Mesendoderm (in vitro differentiated cells): ENCODE data around the gene AREL1.

Experiments
- DNase-seq: peaks from one replicate; pipeline ENCODE4 v3.0.0; 2013
- H2AK5ac ChIP-seq: 2 replicates; pipeline ENCODE4 v1.6.1; 2013; ENCODE audit warnings: low read length, inconsistent platforms
- H2BK120ac ChIP-seq: 2 replicates; pipeline ENCODE4 v1.6.1; 2013; ENCODE audit warnings: low read depth, mild to moderate bottlenecking, low read length, moderate library complexity, mixed read lengths
- H2BK15ac ChIP-seq: replicated peaks from 2 replicates; pipeline ENCODE4 v1.6.1; 2013; ENCODE audit warnings: low read depth, mild to moderate bottlenecking, moderate library complexity
- H2BK5ac ChIP-seq: 2 replicates; pipeline ENCODE4 v1.6.1; 2013; ENCODE audit warnings: low read length, inconsistent platforms
- H3K18ac ChIP-seq: 2 replicates; pipeline ENCODE4 v1.6.1; 2013; ENCODE audit warnings: mild to moderate bottlenecking, low read length, mixed read lengths
- H3K23ac ChIP-seq: one replicate; pipeline ENCODE4 v1.6.1; 2013; ENCODE audit warnings: low read length
- H3K27ac ChIP-seq: 2 replicates; pipeline ENCODE4 v1.5.1; 2013; ENCODE audit warnings: low read depth, mild to moderate bottlenecking, inconsistent platforms, low read length, moderate library complexity
- H3K27me3 ChIP-seq: 2 replicates; pipeline ENCODE4 v1.6.1; 2013; ENCODE audit warnings: low read length, control low read depth, mild to moderate bottlenecking, inconsistent platforms; ENCODE audit not compliant: insufficient read depth, poor library complexity
- H3K36me3 ChIP-seq: 2 replicates; pipeline ENCODE4 v1.6.1; 2013; ENCODE audit warnings: low read length, inconsistent platforms; ENCODE audit not compliant: control insufficient read depth, insufficient read depth
- H3K4ac ChIP-seq: one replicate; pipeline ENCODE4 v1.6.1; 2013; ENCODE audit warnings: low read depth, mild to moderate bottlenecking, low read length, moderate library complexity
- H3K4me1 ChIP-seq: 2 replicates; pipeline ENCODE4 v1.6.1; 2013; ENCODE audit warnings: low read depth, low read length, inconsistent platforms; ENCODE audit not compliant: control insufficient read depth
- H3K4me2 ChIP-seq: 2 replicates; pipeline ENCODE4 v1.6.1; 2013; ENCODE audit warnings: low read length
- H3K4me3 ChIP-seq: 2 replicates; pipeline ENCODE4 v1.5.1; 2013; ENCODE audit warnings: mild to moderate bottlenecking, low read length
- H3K56ac ChIP-seq: one replicate; pipeline ENCODE4 v1.6.1; 2013; ENCODE audit warnings: low read length
- H3K79me1 ChIP-seq: 2 replicates; pipeline ENCODE4 v1.6.1; 2013; ENCODE audit warnings: low read length, inconsistent platforms
- H3K79me2 ChIP-seq: 2 replicates; pipeline ENCODE4 v1.6.1; 2013; ENCODE audit warnings: mild to moderate bottlenecking, low read length; ENCODE audit not compliant: control insufficient read depth, insufficient read depth
- H3K9ac ChIP-seq: 2 replicates; pipeline ENCODE4 v1.6.1; 2013; ENCODE audit warnings: low read length, inconsistent platforms
- H4K5ac ChIP-seq: one replicate; pipeline ENCODE4 v1.6.1; 2013; ENCODE audit warnings: low read length
- H4K8ac ChIP-seq: one replicate; pipeline ENCODE4 v1.6.1; 2013; ENCODE audit warnings: low read depth, mild to moderate bottlenecking, control low read depth, low read length, moderate library complexity
- WGBS: extraction: QIAGEN DNeasy Blood & Tissue Kit; methylation state at CpG from one replicate; pipeline ENCODE4 v1.1.7; 2013; ENCODE audit warnings: low lambda C conversion rate, missing lambda C conversion rate; ENCODE audit not compliant: insufficient coverage; ENCODE audit errors: extremely low coverage; 5-methylcytosine and 5-hydroxymethylcytosine counted together

Gene AREL1

DNA sequence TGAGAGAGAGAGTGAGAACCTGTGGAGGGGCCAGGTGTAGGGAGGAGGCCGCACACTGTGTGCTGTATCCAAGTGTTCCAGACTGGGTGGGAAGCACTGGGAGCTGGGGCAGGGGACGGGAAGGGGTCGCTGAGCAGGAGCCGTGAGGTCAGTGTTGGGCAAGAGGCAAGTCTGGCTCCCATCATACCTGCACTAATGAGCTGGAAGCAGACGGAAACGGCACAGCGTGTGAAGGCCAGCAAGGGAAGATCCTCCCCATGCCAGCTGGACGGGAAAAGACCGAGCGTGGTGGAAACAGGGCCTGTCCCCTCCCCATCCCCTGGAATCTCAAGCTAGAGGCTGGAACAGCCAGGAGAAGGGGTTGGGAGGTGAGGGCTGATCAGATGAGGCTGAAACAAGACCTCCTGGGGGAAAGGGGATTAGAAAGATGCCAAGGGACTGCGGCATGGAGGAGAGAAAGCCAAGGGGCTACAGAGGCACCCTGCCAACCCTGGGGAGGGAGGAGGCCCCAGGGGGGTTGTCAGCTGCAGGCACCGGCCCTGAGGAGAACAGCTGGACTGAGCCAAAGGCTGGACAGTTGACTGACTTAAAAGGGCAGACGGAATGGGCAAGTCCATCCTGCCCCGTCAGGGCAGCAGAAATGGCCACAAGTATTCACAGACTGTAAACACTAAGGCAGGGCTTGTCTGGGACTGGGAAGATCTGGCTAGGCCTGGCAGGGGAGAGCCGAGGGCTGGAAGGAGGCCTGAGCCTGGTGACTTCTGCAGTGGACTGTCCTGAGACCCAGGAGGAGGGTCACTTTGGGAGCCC lies 81.8 kb downstream of the AREL1 start:
- no peak overlapping the region for H3K4me2 ChIP-seq
- H4K8ac ChIP-seq: no peak overlapping the region
- H2AK5ac ChIP-seq: no peak overlapping the region
- peaks cover 4% of the 10 kb centered on the region for H3K4me1 ChIP-seq
- H3K79me2 ChIP-seq: no peaks in the 10 kb centered on the region
- no CpG with 5 or more reads among the region's 15 CpGs for WGBS
- H3K27ac ChIP-seq: no peak overlapping the region
- H3K4me3 ChIP-seq: no peak overlapping the region
- H3K23ac ChIP-seq: no peak overlapping the region
- H3K27me3 ChIP-seq: no peaks in the 10 kb centered on the region
- no peak overlapping the region for H3K9ac ChIP-seq
- H3K79me1 ChIP-seq: no peaks in the 10 kb centered on the region
- H3K56ac ChIP-seq: peak overlapping the region; percentile 42
- no peak overlapping the region for H3K18ac ChIP-seq
- no peaks in the 10 kb centered on the region for H3K36me3 ChIP-seq
- no peak overlapping the region for H2BK120ac ChIP-seq
- no peak overlapping the region for H4K5ac ChIP-seq
- no peak overlapping the region for H2BK5ac ChIP-seq
- H3K4ac ChIP-seq: no peak overlapping the region
- no peak for DNase-seq
- H2BK15ac ChIP-seq: no peak overlapping the region

DNA sequence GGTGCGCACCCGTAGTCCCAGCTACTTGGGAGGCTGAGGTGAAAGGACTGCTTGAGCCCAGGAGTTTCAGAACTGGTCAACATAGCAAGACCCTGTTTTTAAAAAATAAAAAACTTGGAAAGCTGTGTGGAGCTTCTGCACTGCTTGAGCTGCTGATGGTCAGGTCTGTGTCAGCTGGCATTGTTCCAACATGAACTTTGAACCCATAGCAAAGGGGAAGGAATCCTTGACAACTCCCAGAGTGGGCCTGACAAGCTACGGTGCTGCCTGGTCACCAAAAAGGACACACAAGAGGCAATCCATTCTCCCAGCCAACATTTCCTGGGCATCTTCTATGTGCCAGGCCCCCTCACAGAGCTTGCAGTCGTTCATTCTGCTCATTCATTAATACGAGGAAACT lies 84.5 kb downstream of the AREL1 start:
- no peak overlapping the region for H3K27ac ChIP-seq
- no peak overlapping the region for H2BK15ac ChIP-seq
- H4K8ac ChIP-seq: no peak overlapping the region
- H2BK5ac ChIP-seq: no peak overlapping the region
- no peak overlapping the region for H4K5ac ChIP-seq
- H3K23ac ChIP-seq: no peak overlapping the region
- no peak overlapping the region for H3K4ac ChIP-seq
- no peaks in the 10 kb centered on the region for H3K79me2 ChIP-seq
- no peak overlapping the region for H3K56ac ChIP-seq
- no peaks in the 10 kb centered on the region for H3K79me1 ChIP-seq
- DNase-seq: no peak
- H3K18ac ChIP-seq: no peak overlapping the region
- no CpG with 5 or more reads among the region's 5 CpGs for WGBS
- H2AK5ac ChIP-seq: no peak overlapping the region
- H3K4me3 ChIP-seq: no peak overlapping the region
- no peaks in the 10 kb centered on the region for H3K36me3 ChIP-seq
- H2BK120ac ChIP-seq: no peak overlapping the region
- no peak overlapping the region for H3K9ac ChIP-seq
- H3K27me3 ChIP-seq: no peaks in the 10 kb centered on the region
- H3K4me1 ChIP-seq: no peaks in the 10 kb centered on the region
- H3K4me2 ChIP-seq: no peak overlapping the region

DNA sequence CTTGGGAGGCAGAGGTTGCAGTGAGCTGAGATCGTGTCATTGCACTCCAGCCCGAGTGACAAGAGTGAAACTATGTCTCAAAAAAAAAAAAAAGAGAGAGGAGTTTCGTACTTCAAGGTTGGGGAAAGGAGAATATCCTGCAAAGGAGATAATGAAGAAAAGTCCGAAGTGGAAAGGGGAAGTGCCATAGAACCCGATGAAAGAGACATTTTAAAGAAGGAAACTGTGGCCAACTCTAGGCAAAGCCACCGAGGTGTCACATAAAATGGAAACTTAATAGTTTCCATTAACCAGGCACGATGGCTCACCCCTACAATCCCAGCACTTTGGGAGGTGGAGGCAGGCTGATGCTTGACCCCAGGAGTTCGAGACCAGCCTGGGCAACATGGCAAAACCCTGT lies 85.8 kb downstream of the AREL1 start:
- no peak overlapping the region for H3K23ac ChIP-seq
- no peak overlapping the region for H4K8ac ChIP-seq
- no peak overlapping the region for H4K5ac ChIP-seq
- H3K36me3 ChIP-seq: no peaks in the 10 kb centered on the region
- no peaks in the 10 kb centered on the region for H3K79me1 ChIP-seq
- H3K79me2 ChIP-seq: no peaks in the 10 kb centered on the region
- H2AK5ac ChIP-seq: no peak overlapping the region
- H3K4me2 ChIP-seq: no peak overlapping the region
- H3K9ac ChIP-seq: no peak overlapping the region
- no peak for DNase-seq
- H3K4me3 ChIP-seq: no peak overlapping the region
- no peak overlapping the region for H2BK5ac ChIP-seq
- no peaks in the 10 kb centered on the region for H3K27me3 ChIP-seq
- H3K4ac ChIP-seq: no peak overlapping the region
- H3K4me1 ChIP-seq: no peaks in the 10 kb centered on the region
- no peak overlapping the region for H3K18ac ChIP-seq
- no peak overlapping the region for H2BK15ac ChIP-seq
- WGBS: no CpG with 5 or more reads among the region's 8 CpGs
- no peak overlapping the region for H3K27ac ChIP-seq
- H3K56ac ChIP-seq: no peak overlapping the region
- no peak overlapping the region for H2BK120ac ChIP-seq

DNA sequence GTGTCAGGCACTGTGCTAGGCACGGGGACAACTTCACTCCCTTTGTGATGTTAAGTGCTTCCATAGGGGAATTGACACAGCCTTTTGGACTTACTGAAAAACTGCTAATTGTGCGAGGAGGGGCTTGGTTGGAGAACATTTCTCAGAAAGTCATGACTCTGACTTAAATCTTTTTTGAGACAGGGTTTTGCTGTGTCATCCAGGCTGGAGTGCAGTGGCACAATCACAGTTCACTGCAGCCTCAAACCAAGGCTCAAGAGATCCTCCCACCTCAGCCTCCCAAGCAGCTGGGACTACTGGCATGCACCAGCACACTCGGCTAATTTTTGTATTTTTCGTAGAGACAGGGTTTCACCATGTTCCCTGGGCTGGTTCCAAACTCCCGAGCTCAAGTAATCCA lies 90.6 kb downstream of the AREL1 start:
- H3K79me1 ChIP-seq: no peaks in the 10 kb centered on the region
- no CpG with 5 or more reads among the region's 5 CpGs for WGBS
- no peak overlapping the region for H4K5ac ChIP-seq
- no peaks in the 10 kb centered on the region for H3K79me2 ChIP-seq
- no peak overlapping the region for H3K9ac ChIP-seq
- no peak overlapping the region for H3K27ac ChIP-seq
- no peak overlapping the region for H2BK120ac ChIP-seq
- H4K8ac ChIP-seq: no peak overlapping the region
- H3K23ac ChIP-seq: no peak overlapping the region
- no peak overlapping the region for H3K4me3 ChIP-seq
- no peaks in the 10 kb centered on the region for H3K27me3 ChIP-seq
- H3K4ac ChIP-seq: no peak overlapping the region
- no peak for DNase-seq
- peaks cover 23% of the 10 kb centered on the region for H3K4me1 ChIP-seq
- no peak overlapping the region for H2BK15ac ChIP-seq
- H2BK5ac ChIP-seq: no peak overlapping the region
- H3K36me3 ChIP-seq: no peaks in the 10 kb centered on the region
- H3K4me2 ChIP-seq: no peak overlapping the region
- peak overlapping the region; percentile 73 for H2AK5ac ChIP-seq
- no peak overlapping the region for H3K18ac ChIP-seq
- peak overlapping the region; percentile 47 for H3K56ac ChIP-seq

DNA sequence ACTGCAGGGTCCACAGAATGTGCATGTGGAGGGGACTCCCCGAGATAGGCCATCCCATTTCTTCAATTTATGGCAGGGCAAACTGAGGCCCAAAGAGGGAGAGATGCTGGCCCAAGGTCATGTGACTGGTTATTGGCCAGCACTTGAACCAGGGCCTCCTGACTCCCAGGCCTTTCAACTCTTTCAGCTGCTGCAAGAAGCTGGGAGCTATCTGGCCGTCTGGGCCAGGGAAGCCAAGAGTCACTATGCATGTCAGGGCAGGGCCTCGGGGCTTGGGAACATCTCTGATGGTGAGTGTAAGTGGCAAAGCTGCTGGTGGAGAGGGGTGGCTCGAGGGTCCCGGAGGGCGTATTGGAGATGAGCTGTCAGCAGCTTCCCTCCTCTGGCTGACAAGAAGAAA lies 91.3 kb downstream of the AREL1 start:
- H3K4me1 ChIP-seq: peaks cover 27% of the 10 kb centered on the region

DNA sequence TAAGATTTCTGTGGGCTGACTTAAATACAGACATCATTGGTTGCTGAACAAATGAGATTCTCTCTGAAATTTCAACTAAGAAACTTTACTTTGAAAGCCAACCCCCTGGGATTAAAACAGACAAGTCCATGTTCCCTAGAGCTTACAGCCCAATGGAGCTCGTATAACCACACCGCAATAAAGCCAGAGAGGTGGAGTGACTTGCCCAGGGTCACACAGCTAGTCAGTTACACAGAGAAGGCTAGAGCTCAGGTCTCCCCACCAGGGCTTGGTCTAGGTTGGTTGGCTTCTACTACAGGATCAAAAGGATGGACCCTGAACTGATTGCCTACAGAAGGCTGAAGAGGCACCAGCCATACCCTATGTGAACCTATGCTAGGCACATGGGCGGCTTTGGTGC lies 92.0 kb downstream of the AREL1 start:
- H2BK5ac ChIP-seq: peak overlapping the region; percentile 38
- no peak overlapping the region for H4K8ac ChIP-seq
- peak overlapping the region; percentile 74 for H3K4ac ChIP-seq
- peaks cover 29% of the 10 kb centered on the region for H3K4me1 ChIP-seq
- WGBS: no CpG with 5 or more reads among the region's 3 CpGs
- no peak overlapping the region for H3K4me2 ChIP-seq
- H2AK5ac ChIP-seq: no peak overlapping the region
- no peak overlapping the region for H3K9ac ChIP-seq
- peak overlapping the region; percentile 46 for H3K56ac ChIP-seq
- H3K79me2 ChIP-seq: no peaks in the 10 kb centered on the region
- no peak overlapping the region for H3K18ac ChIP-seq
- H3K4me3 ChIP-seq: no peak overlapping the region
- DNase-seq: no peak
- no peak overlapping the region for H4K5ac ChIP-seq
- H3K23ac ChIP-seq: no peak overlapping the region
- no peaks in the 10 kb centered on the region for H3K36me3 ChIP-seq
- H3K27me3 ChIP-seq: no peaks in the 10 kb centered on the region
- no peak overlapping the region for H2BK15ac ChIP-seq
- H2BK120ac ChIP-seq: no peak overlapping the region
- no peak overlapping the region for H3K27ac ChIP-seq
- H3K79me1 ChIP-seq: no peaks in the 10 kb centered on the region

More for the DNA sequence above, 91.3 kb downstream of the AREL1 start:
- no peak overlapping the region for H2BK15ac ChIP-seq
- no peaks in the 10 kb centered on the region for H3K27me3 ChIP-seq
- H3K27ac ChIP-seq: no peak overlapping the region
- no peak overlapping the region for H3K4ac ChIP-seq
- H3K18ac ChIP-seq: peak overlapping the region; percentile 18
- no peak overlapping the region for H3K9ac ChIP-seq
- no peak overlapping the region for H2BK120ac ChIP-seq
- peak overlapping the region; percentile 36 for H4K5ac ChIP-seq
- no peaks in the 10 kb centered on the region for H3K36me3 ChIP-seq
- no peaks in the 10 kb centered on the region for H3K79me1 ChIP-seq
- peak overlapping the region; percentile 47 for H3K56ac ChIP-seq
- WGBS: no CpG with 5 or more reads among the region's 6 CpGs
- H3K4me2 ChIP-seq: no peak overlapping the region
- peak overlapping the region; percentile 73 for H2AK5ac ChIP-seq
- H3K79me2 ChIP-seq: no peaks in the 10 kb centered on the region
- H4K8ac ChIP-seq: no peak overlapping the region
- no peak overlapping the region for H3K4me3 ChIP-seq
- peak; percentile 33 for DNase-seq
- peak overlapping the region; percentile 43 for H2BK5ac ChIP-seq
- H3K23ac ChIP-seq: peak overlapping the region; percentile 89
